MG63 (cell line): ENCODE results near the gene ZNF554. TPM values are rescaled to one million over a fixed set of nuclear protein-coding genes. Genes with fewer than 3 reads are reported as not detected.

Source experiments
- DNase-seq: peaks from one replicate; pipeline ENCODE4 v3.0.0-alpha.2; 2020
- H3K27me3 ChIP-seq: fragments of 250-450 bp; sonication (Bioruptor Pico); 2 replicates; pipeline ENCODE4 v1.5.1; 2020; ENCODE audit warnings: mild to moderate bottlenecking, moderate library complexity
- H3K36me3 ChIP-seq: fragments of 250-450 bp; sonication (Bioruptor Pico); 2 replicates; pipeline ENCODE4 v1.5.1; 2020; ENCODE audit warnings: mild to moderate bottlenecking, moderate library complexity
- H3K4me3 ChIP-seq: fragments of 250-450 bp; sonication (Bioruptor Pico); 2 replicates; pipeline ENCODE4 v1.5.1; 2020; ENCODE audit warnings: mild to moderate bottlenecking, moderate library complexity
- H3K9me3 ChIP-seq: fragments of 250-450 bp; sonication (Bioruptor Pico); 2 replicates; pipeline ENCODE4 v1.5.1; 2020; ENCODE audit warnings: mild to moderate bottlenecking, moderate library complexity
- total RNA-seq: library from RNA; depleted of rRNA; stranded (reverse); fragments of >200 nt; shearing (Covaris generic); gene quantifications from 2 replicates; pipeline ENCODE4 v1.2.3, GENCODE V29; 2014; ENCODE audit warnings: low replicate concordance

ZNF554 gene
- total RNA-seq, 1 experiment from 2014 or later = 2.4 TPM

GRCh38 chr19:2834294-2834871 lies 14.7 kb downstream of the ZNF554 start:
- no peaks in the 10 kb centered on the region for H3K36me3 ChIP-seq
- H3K4me3 ChIP-seq = no peak overlapping the region
- H3K9me3 ChIP-seq = no peaks in the 10 kb centered on the region
- no peak for DNase-seq
- H3K27me3 ChIP-seq = no peaks in the 10 kb centered on the region

GRCh38 chr19:2837430-2837829 lies 17.8 kb downstream of the ZNF554 start:
- DNase-seq = no peak
- no peaks in the 10 kb centered on the region for H3K36me3 ChIP-seq
- H3K9me3 ChIP-seq = no peaks in the 10 kb centered on the region
- H3K27me3 ChIP-seq = no peaks in the 10 kb centered on the region
- no peak overlapping the region for H3K4me3 ChIP-seq

GRCh38 chr19:2840794-2841791 lies 21.4 kb downstream of the ZNF554 start, which contains the start of gene ZNF555:
ZNF555 (plus strand) TSS chr19:2841475; CDS start chr19:2841573, 98 bp downstream.
- H3K4me3 ChIP-seq = peak within 1 kb of the TSS; percentile 77
- peak; percentile 96 for DNase-seq
- H3K9me3 ChIP-seq = no peaks in the 10 kb centered on the region
- H3K36me3 ChIP-seq = no peaks in the 10 kb centered on the region
- no peaks in the 10 kb centered on the region for H3K27me3 ChIP-seq

GRCh38 chr19:2841855-2842574 lies 22.3 kb downstream of the ZNF554 start:
- Histone ChIP-seq H3K36me3 (no peaks in the 10 kb centered on the region), H3K27me3 (no peaks in the 10 kb centered on the region), H3K4me3 (peak overlapping the region; percentile 77), H3K9me3 (no peaks in the 10 kb centered on the region)
- no peak for DNase-seq

- Histone ChIP-seq H3K4me3 (no peak overlapping the region), H3K27me3 (no peaks in the 10 kb centered on the region), H3K36me3 (no peaks in the 10 kb centered on the region), H3K9me3 (no peaks in the 10 kb centered on the region)
- DNase-seq = no peak
Measured at GRCh38 chr19:2845107-2845506, 25.4 kb downstream of the ZNF554 start.

GRCh38 chr19:2846180-2846894 lies 26.7 kb downstream of the ZNF554 start:
- Histone ChIP-seq H3K9me3 (peaks cover 2% of the 10 kb centered on the region; the same call in 1 of the 2 replicates), H3K36me3 (peaks cover 2% of the 10 kb centered on the region; the same call in 1 of the 2 replicates), H3K4me3 (no peak overlapping the region), H3K27me3 (no peaks in the 10 kb centered on the region)
- no peak for DNase-seq

- peaks cover 12% of the 10 kb centered on the region for H3K36me3 ChIP-seq
- H3K4me3 ChIP-seq = no peak overlapping the region
- H3K9me3 ChIP-seq = peaks cover 4% of the 10 kb centered on the region; the same call in 1 of the 2 replicates
- no peak for DNase-seq
- no peaks in the 10 kb centered on the region for H3K27me3 ChIP-seq
Measured at GRCh38 chr19:2847507-2847906, 27.8 kb downstream of the ZNF554 start.

GRCh38 chr19:2848616-2849015 lies 28.9 kb downstream of the ZNF554 start:
- no peak overlapping the region for H3K4me3 ChIP-seq
- peaks cover 23% of the 10 kb centered on the region for H3K36me3 ChIP-seq
- DNase-seq = no peak
- no peaks in the 10 kb centered on the region for H3K27me3 ChIP-seq
- peaks cover 13% of the 10 kb centered on the region for H3K9me3 ChIP-seq

GRCh38 chr19:2850256-2850925 lies 30.7 kb downstream of the ZNF554 start:
- H3K27me3 ChIP-seq = no peaks in the 10 kb centered on the region
- H3K36me3 ChIP-seq = peaks cover 28% of the 10 kb centered on the region
- H3K4me3 ChIP-seq = no peak overlapping the region
- DNase-seq = no peak
- H3K9me3 ChIP-seq = peaks cover 16% of the 10 kb centered on the region

GRCh38 chr19:2852598-2852997 lies 32.9 kb downstream of the ZNF554 start:
- no peak for DNase-seq
- Histone ChIP-seq H3K36me3 (peaks cover 28% of the 10 kb centered on the region), H3K27me3 (no peaks in the 10 kb centered on the region), H3K9me3 (peaks cover 20% of the 10 kb centered on the region), H3K4me3 (no peak overlapping the region)

- Histone ChIP-seq H3K27me3 (no peaks in the 10 kb centered on the region), H3K9me3 (peaks cover 20% of the 10 kb centered on the region), H3K4me3 (no peak overlapping the region), H3K36me3 (peaks cover 28% of the 10 kb centered on the region)
- DNase-seq = no peak
Measured at GRCh38 chr19:2853015-2853606, 33.4 kb downstream of the ZNF554 start.

- no peak for DNase-seq
- H3K9me3 ChIP-seq = peaks cover 20% of the 10 kb centered on the region
- H3K27me3 ChIP-seq = no peaks in the 10 kb centered on the region
- H3K36me3 ChIP-seq = peaks cover 28% of the 10 kb centered on the region
- no peak overlapping the region for H3K4me3 ChIP-seq
Measured at GRCh38 chr19:2854849-2855248, 35.2 kb downstream of the ZNF554 start.

GRCh38 chr19:2856457-2857050 lies 36.9 kb downstream of the ZNF554 start:
- DNase-seq = no peak
- Histone ChIP-seq H3K27me3 (no peaks in the 10 kb centered on the region), H3K4me3 (no peak overlapping the region), H3K36me3 (peaks cover 24% of the 10 kb centered on the region), H3K9me3 (peaks cover 18% of the 10 kb centered on the region)

- Histone ChIP-seq H3K4me3 (no peak overlapping the region), H3K36me3 (peaks cover 3% of the 10 kb centered on the region; the same call in 1 of the 2 replicates), H3K27me3 (no peaks in the 10 kb centered on the region), H3K9me3 (peaks cover 6% of the 10 kb centered on the region; the same call in 1 of the 2 replicates)
- no peak for DNase-seq
Measured at GRCh38 chr19:2858864-2859263, 39.2 kb downstream of the ZNF554 start.

- Histone ChIP-seq H3K9me3 (no peaks in the 10 kb centered on the region), H3K36me3 (no peaks in the 10 kb centered on the region), H3K27me3 (no peaks in the 10 kb centered on the region), H3K4me3 (no peak overlapping the region)
- DNase-seq = no peak
Measured at GRCh38 chr19:2863816-2864215, 44.1 kb downstream of the ZNF554 start.
